Activated T-cell treated with anti-CD3 and anti-CD28 coated beads, Interleukin-2, amount 50 U/mL, for 4 hours (primary cell): ENCODE measurements around the gene ASTN1. TPM values are rescaled to one million over a fixed set of nuclear protein-coding genes. Genes with fewer than 3 reads are reported as not detected.

Experiments
- ATAC-seq, 2 donors: fragments of 200-7000 bp; cut with Tn5 transposase; one replicate each; pipeline ENCODE4 v1.10.0; 2021
- DNase-seq: peaks from one replicate; pipeline ENCODE4 v3.0.0-alpha.2; 2020
- H3K27me3 Mint-ChIP-seq: one replicate; pipeline ENCODE4 v1.8.0; 2021; ENCODE audit warnings: low read depth, mixed read lengths
- H3K36me3 Mint-ChIP-seq: one replicate; pipeline ENCODE4 v1.8.0; 2022; ENCODE audit warnings: mixed read lengths; ENCODE audit not compliant: insufficient read depth
- H3K4me1 Mint-ChIP-seq: one replicate; pipeline ENCODE4 v1.8.0; 2021; ENCODE audit warnings: low read depth, mixed read lengths
- H3K4me3 Mint-ChIP-seq: one replicate; pipeline ENCODE4 v1.8.0; 2021; ENCODE audit warnings: mild to moderate bottlenecking, moderate library complexity, mixed read lengths
- H3K9me3 Mint-ChIP-seq: one replicate; pipeline ENCODE4 v1.8.0; 2021; ENCODE audit warnings: mixed read lengths
- total RNA-seq, 3 donors: library from RNA; stranded (reverse); gene quantifications; one replicate each; pipeline ENCODE4 v1.2.1, GENCODE V29; 2021

The ASTN1 gene
- total RNA-seq, 3 donors from 2014 or later = not detected

- DNase-seq = no peak
- Mint-ChIP-seq H3K4me3 (no peak overlapping the region), H3K36me3 (no peaks in the 10 kb centered on the region), H3K9me3 (no peaks in the 10 kb centered on the region), H3K27me3 (no peaks in the 10 kb centered on the region), H3K4me1 (no peaks in the 10 kb centered on the region)
- ATAC-seq = no peak
Measured at GRCh38 chr1:177054542-177054941, 110.0 kb downstream of the ASTN1 start.

GRCh38 chr1:177053648-177054047 is 110.9 kb downstream of the ASTN1 start:
- H3K9me3 Mint-ChIP-seq = no peaks in the 10 kb centered on the region
- no peak overlapping the region for H3K4me3 Mint-ChIP-seq
- H3K4me1 Mint-ChIP-seq = no peaks in the 10 kb centered on the region
- H3K36me3 Mint-ChIP-seq = no peaks in the 10 kb centered on the region
- no peak for DNase-seq
- H3K27me3 Mint-ChIP-seq = no peaks in the 10 kb centered on the region
- ATAC-seq = no peak

GRCh38 chr1:177048314-177049069 is 116.0 kb downstream of the ASTN1 start:
- Mint-ChIP-seq H3K36me3 (no peaks in the 10 kb centered on the region), H3K27me3 (no peaks in the 10 kb centered on the region), H3K4me3 (no peak overlapping the region), H3K4me1 (no peaks in the 10 kb centered on the region), H3K9me3 (no peaks in the 10 kb centered on the region)
- ATAC-seq (no peak), DNase-seq (no peak)

- Mint-ChIP-seq H3K4me1 (no peaks in the 10 kb centered on the region), H3K4me3 (no peak overlapping the region), H3K36me3 (no peaks in the 10 kb centered on the region), H3K27me3 (no peaks in the 10 kb centered on the region), H3K9me3 (no peaks in the 10 kb centered on the region)
- ATAC-seq = no peak
- DNase-seq = no peak
Measured at GRCh38 chr1:177045151-177045550, 119.4 kb downstream of the ASTN1 start.

DNA sequence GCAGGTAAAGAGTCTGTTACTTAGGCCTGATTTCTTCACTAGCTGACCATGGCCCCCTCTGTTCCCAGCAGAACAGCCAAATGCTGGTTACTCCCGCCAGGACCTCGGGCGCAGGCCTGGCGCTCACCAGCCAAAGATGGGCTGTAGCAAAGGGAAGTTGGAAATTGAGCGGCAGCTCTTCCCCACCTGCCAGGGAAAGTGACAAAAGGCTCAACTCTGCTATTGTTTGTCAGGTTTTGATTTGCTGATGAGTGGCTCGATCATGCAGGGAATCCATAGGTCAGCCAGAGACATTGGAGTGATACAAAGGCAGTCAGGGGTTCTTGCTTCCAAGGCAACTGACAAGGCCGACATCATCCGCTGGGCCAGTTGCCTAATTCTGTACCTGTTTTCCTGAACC is 120.1 kb downstream of the ASTN1 start:
- DNase-seq (no peak), ATAC-seq (no peak)
- Mint-ChIP-seq H3K4me1 (no peaks in the 10 kb centered on the region), H3K4me3 (no peak overlapping the region), H3K36me3 (no peaks in the 10 kb centered on the region), H3K9me3 (no peaks in the 10 kb centered on the region), H3K27me3 (no peaks in the 10 kb centered on the region)

GRCh38 chr1:177043597-177043996 is 120.9 kb downstream of the ASTN1 start:
- no peak for ATAC-seq
- no peak for DNase-seq
- Mint-ChIP-seq H3K27me3 (no peaks in the 10 kb centered on the region), H3K4me3 (no peak overlapping the region), H3K36me3 (no peaks in the 10 kb centered on the region), H3K9me3 (no peaks in the 10 kb centered on the region), H3K4me1 (no peaks in the 10 kb centered on the region)

DNA sequence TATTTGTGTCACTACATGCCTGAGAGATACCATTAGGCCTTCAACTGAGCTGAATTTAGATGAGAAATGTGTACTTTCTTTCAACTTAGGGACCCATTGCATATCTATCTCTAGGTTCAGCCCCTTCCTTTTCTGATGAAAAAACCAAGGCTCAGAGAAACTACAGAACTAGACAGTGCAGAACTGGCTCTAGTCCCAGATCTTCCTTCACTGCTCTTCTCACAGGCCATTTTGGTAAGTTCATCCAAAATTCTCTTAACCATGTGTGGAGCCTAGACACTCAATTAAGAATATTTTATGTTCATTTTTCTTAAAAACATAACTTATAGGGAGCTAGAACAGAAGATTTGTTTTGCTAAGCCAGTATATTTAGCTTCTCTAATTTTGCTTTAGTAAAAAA is 128.9 kb downstream of the ASTN1 start:
- H3K4me1 Mint-ChIP-seq = no peaks in the 10 kb centered on the region
- DNase-seq (no peak), ATAC-seq (no peak)
- H3K4me3 Mint-ChIP-seq = no peak overlapping the region
- no peaks in the 10 kb centered on the region for H3K9me3 Mint-ChIP-seq
- H3K27me3 Mint-ChIP-seq = no peaks in the 10 kb centered on the region
- H3K36me3 Mint-ChIP-seq = no peaks in the 10 kb centered on the region

DNA sequence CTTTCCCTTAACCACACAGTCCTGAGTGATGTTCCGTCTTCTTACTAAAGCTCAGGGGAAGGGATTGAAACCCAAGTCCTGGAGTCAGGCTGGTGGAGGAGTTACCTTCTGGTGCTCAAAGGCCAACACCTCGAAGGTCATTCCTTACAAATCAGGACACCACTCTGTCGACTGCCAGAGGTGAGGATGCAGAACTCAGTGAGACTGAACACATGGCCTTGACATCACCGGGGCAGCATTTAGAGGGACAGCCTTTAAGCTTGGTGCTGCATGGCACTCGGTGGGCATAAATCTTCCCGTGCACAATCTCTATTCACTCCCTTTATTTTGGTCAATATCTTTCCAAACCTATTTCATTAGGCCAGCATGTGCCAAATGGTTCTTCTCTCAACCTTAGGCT is 130.9 kb downstream of the ASTN1 start:
- H3K4me3 Mint-ChIP-seq = no peak overlapping the region
- ATAC-seq (no peak), DNase-seq (no peak)
- no peaks in the 10 kb centered on the region for H3K9me3 Mint-ChIP-seq
- no peaks in the 10 kb centered on the region for H3K36me3 Mint-ChIP-seq
- no peaks in the 10 kb centered on the region for H3K4me1 Mint-ChIP-seq
- H3K27me3 Mint-ChIP-seq = no peaks in the 10 kb centered on the region

- Mint-ChIP-seq H3K9me3 (no peaks in the 10 kb centered on the region), H3K4me1 (no peaks in the 10 kb centered on the region), H3K36me3 (no peaks in the 10 kb centered on the region), H3K4me3 (no peak overlapping the region), H3K27me3 (no peaks in the 10 kb centered on the region)
- ATAC-seq (no peak), DNase-seq (no peak)
Measured at GRCh38 chr1:177032434-177032833, 132.1 kb downstream of the ASTN1 start.

DNA sequence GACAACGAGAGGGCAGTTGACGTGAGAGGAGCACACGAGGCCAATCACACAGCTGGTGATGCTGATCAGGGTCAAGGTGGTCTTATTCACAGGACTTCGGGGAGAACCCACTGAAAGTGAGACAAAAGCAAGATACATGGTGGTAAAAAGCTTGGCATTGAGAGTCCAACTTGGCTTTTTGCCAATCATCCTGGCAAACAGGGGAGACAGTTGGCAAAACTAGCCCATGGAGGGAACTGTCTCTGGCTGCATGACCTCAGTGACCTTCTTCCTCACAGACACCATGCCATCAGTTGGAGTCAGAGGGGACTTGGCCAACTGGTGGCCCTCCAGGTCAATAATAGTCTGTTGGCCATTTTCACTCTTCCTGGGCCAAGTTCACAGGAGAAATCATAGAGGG is 139.9 kb downstream of the ASTN1 start:
- Mint-ChIP-seq H3K9me3 (peaks cover 6% of the 10 kb centered on the region), H3K4me1 (no peaks in the 10 kb centered on the region), H3K27me3 (no peaks in the 10 kb centered on the region), H3K4me3 (no peak overlapping the region), H3K36me3 (no peaks in the 10 kb centered on the region)
- DNase-seq (no peak), ATAC-seq (no peak)

GRCh38 chr1:177023726-177024125 is 140.8 kb downstream of the ASTN1 start:
- Mint-ChIP-seq H3K9me3 (peaks cover 6% of the 10 kb centered on the region), H3K4me3 (no peak overlapping the region), H3K4me1 (no peaks in the 10 kb centered on the region), H3K27me3 (no peaks in the 10 kb centered on the region), H3K36me3 (no peaks in the 10 kb centered on the region)
- no peak for DNase-seq
- no peak for ATAC-seq

DNA sequence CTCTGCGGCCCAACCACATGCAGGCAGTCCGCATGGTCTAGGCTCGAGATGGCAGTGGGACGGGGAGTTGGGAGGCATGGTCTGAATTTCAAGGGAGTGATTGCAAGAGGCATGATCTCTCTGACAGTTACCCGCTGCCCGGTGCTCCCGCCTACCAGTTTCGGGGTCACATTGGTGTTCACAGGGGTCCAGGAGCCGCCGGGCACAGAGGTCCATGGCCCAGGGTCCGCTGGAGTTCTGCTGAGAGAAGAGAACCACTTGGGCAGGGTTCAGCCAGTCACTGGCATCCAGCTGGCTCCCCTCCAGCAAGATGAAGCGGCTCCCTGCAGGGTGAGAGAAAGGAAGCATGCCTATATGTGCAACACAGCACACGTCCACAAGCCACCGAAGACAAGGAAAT is 141.3 kb downstream of the ASTN1 start:
- no peak overlapping the region for H3K4me3 Mint-ChIP-seq
- H3K9me3 Mint-ChIP-seq = peaks cover 6% of the 10 kb centered on the region
- ATAC-seq = no peak

DNA sequence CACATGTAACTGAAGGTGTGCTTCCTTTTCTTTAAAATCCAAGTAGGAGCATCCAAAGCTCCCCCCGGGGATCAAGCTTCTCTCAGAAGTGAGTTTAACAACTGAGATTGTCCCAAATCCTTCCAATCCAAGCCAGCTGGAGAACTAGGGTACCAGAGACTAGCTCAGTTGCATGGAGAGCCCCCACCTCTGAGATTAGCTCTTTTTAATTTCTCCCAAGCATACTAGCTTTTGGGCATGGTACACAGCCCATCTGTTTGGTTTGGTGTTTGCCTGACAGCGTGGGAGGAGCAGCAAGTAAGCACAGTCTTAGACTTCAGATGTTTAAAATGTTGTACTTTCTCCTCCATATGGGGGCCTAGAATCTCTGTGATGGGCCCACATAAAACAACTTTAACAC is 142.8 kb downstream of the ASTN1 start:
- Mint-ChIP-seq H3K36me3 (no peaks in the 10 kb centered on the region), H3K9me3 (peaks cover 1% of the 10 kb centered on the region), H3K4me1 (no peaks in the 10 kb centered on the region), H3K4me3 (no peak overlapping the region), H3K27me3 (no peaks in the 10 kb centered on the region)
- ATAC-seq (no peak), DNase-seq (no peak)

More for the DNA sequence above, 141.3 kb downstream of the ASTN1 start:
- no peaks in the 10 kb centered on the region for H3K27me3 Mint-ChIP-seq
- no peak for DNase-seq
- H3K4me1 Mint-ChIP-seq = no peaks in the 10 kb centered on the region
- no peaks in the 10 kb centered on the region for H3K36me3 Mint-ChIP-seq

DNA sequence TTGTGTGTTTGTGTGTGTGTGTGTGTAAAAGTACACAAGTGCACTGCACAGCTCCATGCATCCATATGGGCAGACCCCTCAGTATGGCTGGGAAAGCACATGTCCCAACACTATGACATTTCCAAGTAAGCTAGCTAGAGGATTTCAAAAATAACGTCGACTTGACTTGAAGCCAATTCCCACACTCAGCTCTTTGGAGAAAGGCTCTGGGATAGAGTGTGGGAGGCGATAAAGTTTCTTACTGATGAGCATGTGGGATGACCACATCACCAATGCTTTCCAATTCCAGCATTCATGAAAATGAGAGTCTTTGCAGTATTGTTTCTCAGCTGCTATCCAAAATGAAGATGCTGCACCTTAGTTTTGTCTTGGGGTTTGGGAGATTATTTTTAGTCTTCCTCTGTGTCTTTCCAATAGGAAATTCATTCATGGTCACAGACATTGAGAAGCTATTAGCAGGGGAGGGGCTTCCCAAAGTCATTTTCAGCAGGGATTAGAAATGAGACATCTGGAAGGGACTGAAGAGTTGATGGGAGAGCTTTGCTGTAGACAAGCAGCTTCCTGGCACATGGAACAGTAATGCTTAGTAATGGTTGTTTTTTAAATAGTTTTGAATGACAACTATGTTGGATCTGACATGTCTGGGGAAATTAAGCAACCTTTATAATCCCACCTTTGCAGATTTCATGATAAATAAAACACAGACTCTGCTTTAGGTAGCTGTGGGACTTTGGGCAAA is 143.5 kb downstream of the ASTN1 start:
- DNase-seq (no peak), ATAC-seq (no peak)
- H3K9me3 Mint-ChIP-seq = no peaks in the 10 kb centered on the region
- H3K4me1 Mint-ChIP-seq = no peaks in the 10 kb centered on the region
- no peaks in the 10 kb centered on the region for H3K27me3 Mint-ChIP-seq
- no peaks in the 10 kb centered on the region for H3K36me3 Mint-ChIP-seq
- no peak overlapping the region for H3K4me3 Mint-ChIP-seq

DNA sequence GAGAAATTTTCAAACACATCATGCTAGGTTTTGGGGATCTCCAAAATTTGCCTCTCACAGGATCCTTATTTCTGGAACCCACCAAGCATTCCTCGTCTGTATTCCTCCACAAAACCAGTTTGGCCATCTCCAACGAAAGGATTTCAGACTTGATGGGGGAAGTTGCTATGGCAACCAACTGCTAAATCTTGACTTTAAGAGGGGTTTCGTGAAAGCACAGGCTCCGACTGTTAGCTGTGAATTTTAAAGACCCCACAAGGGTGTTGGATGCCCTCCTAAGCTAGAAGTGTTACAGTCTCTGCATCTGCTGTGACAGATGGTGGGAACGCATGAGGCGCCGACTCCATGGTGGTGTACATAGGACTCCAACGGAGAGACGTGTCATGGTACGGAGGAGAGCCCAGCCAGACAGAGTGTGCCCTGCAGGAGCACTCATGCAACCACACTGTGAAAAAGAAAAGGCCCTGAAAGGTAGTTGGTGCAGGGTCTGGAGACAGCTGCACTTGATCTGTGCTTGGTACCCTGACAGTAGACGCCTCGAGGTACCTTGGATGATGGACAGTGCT is 147.1 kb downstream of the ASTN1 start:
- DNase-seq = no peak
- ATAC-seq = no peak

More for the DNA sequence above, 147.1 kb downstream of the ASTN1 start:
- no peaks in the 10 kb centered on the region for H3K36me3 Mint-ChIP-seq
- H3K9me3 Mint-ChIP-seq = no peaks in the 10 kb centered on the region
- no peaks in the 10 kb centered on the region for H3K4me1 Mint-ChIP-seq
- H3K27me3 Mint-ChIP-seq = no peaks in the 10 kb centered on the region
- no peak overlapping the region for H3K4me3 Mint-ChIP-seq
